Adrenal gland (tissue), 5 donors: Measurements from ENCODE around the gene ZSCAN23.

Source experiments
- POLR2A ChIP-seq, 2 donors: fragments of 450-650 bp; IDR thresholded peaks; one replicate each; pipeline ENCODE4 v1.6.1; 2017; ENCODE audit warnings: antibody characterized with exemption in 2 of 2, mild to moderate bottlenecking in 2 of 2, moderate library complexity in 1 of 2
- TF ChIP-seq, protein P1 (sequence below), 6 experiments: fragments of 450-650 bp in 4 of 6; fragments of 200-600 bp in 2 of 6; sonication (generic) in 1 of 6; IDR thresholded peaks; 1 replicate in 5 of 6; 2 replicates in 1 of 6; pipeline versions ENCODE4 v1.5.1 to v1.8.0; 2016 to 2021; ENCODE audit warnings: antibody characterized with exemption in 6 of 6, mild to moderate bottlenecking in 2 of 6, moderate library complexity in 1 of 6
- donor health status: DM: no; HTN: no; CAD: no.

DNA sequence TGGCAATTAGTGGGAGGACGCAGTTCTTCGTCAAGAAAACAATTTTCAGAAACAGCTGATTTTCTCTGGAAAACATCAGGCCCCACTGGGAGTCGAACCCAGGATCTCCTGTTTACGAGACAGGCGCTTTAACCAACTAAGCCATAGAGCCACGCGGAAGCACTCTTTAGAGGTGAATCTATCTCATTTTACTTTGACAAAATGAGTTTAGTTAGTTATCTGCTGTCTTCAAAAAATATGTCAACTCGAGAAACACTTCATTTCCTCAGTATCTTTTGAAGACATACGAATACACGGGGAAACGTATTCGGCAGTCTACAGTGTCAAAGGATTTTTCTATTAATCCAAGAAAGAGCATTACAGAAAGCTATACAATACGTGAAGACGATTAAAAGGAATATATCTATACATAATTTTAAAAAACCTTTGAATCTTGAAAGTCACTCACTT lies 45.6 kb upstream of the ZSCAN23 start:
- TF ChIP-seq, protein P1, sequence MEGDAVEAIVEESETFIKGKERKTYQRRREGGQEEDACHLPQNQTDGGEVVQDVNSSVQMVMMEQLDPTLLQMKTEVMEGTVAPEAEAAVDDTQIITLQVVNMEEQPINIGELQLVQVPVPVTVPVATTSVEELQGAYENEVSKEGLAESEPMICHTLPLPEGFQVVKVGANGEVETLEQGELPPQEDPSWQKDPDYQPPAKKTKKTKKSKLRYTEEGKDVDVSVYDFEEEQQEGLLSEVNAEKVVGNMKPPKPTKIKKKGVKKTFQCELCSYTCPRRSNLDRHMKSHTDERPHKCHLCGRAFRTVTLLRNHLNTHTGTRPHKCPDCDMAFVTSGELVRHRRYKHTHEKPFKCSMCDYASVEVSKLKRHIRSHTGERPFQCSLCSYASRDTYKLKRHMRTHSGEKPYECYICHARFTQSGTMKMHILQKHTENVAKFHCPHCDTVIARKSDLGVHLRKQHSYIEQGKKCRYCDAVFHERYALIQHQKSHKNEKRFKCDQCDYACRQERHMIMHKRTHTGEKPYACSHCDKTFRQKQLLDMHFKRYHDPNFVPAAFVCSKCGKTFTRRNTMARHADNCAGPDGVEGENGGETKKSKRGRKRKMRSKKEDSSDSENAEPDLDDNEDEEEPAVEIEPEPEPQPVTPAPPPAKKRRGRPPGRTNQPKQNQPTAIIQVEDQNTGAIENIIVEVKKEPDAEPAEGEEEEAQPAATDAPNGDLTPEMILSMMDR (IDR thresholded peaks at IDR 0.05), result no peak
- TF ChIP-seq POLR2A (IDR thresholded peaks at IDR 0.05), result no peak
